GM19467 (cell line): ENCODE data around the gene CMTM8.
A peak's percentile ranks its signal among the peaks of the same experiment; 100 is the strongest.

Experiments
- ATAC-seq: cut with Tn5 transposase; IDR thresholded peaks from one replicate; pipeline ENCODE4 v1.9.1; 2021; ENCODE audit warnings: mild to moderate bottlenecking, moderate library complexity; ENCODE audit not compliant: unreplicated experiment

CMTM8 gene

DNA sequence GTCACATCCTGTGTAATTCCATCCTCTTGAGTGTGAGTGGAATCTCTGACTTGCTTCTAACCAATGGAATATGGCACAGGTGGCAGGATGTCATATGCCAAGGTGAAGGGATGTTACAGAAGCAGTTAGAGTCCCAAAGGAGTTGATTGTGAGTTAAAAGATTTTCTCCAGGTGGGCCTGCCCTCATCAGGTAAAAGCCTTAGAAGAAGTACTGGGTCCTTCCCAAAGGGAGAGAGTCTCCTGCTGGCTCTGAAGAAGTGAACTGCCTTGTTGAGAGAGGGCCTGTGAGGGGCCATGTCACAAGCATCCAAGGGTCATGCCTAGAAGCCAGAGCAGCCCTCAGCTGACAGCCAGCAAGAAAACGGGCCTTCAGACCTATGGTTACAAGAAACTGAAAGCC, 166.2 kb downstream of the CMTM8 start:
- ATAC-seq = no peak

DNA sequence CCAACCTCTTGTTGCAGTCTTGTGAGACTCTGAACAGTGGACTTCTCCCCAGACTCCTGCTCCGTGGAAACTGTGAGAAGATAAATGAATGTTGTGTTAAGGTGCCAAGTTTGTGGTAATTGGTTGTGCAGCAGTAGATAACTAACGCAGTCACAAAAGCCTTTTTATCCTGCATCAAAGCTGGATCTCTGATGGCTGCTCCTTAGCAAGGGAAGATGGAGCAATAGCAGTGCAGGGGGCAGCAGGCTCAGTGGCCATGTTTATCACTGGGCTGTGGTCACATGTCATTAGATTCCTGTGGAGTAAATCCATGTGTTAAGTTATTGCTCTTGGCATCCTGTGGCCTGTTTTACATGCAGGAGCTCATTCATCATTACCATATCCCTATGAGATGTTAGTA, 166.7 kb downstream of the CMTM8 start:
- no peak for ATAC-seq

GRCh38 chr3:32405711-32406323, 167.3 kb downstream of the CMTM8 start:
- no peak for ATAC-seq

- no peak for ATAC-seq
Measured at GRCh38 chr3:32406486-32407408, 168.3 kb downstream of the CMTM8 start.

- no peak for ATAC-seq
Measured at GRCh38 chr3:32410367-32411246, 172.1 kb downstream of the CMTM8 start.

DNA sequence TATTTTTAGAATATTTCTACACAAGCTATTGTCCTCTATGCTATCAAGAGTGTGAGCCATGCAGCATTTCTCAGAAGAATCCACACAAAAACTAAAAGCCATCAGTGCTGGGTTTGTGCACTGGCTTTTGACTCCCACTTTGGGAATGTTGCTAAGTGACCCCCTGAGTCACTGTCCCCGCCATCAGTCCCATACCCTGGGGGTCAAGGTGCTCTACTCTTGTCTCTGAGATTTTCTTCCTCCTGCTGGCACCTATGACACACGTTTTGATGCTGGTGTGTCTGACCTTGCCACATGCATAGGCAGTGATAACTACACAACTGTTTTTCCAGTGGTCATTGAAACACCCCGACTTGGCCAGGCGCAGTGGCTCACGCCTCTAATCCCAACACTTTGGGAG, 173.0 kb downstream of the CMTM8 start:
- no peak for ATAC-seq

DNA sequence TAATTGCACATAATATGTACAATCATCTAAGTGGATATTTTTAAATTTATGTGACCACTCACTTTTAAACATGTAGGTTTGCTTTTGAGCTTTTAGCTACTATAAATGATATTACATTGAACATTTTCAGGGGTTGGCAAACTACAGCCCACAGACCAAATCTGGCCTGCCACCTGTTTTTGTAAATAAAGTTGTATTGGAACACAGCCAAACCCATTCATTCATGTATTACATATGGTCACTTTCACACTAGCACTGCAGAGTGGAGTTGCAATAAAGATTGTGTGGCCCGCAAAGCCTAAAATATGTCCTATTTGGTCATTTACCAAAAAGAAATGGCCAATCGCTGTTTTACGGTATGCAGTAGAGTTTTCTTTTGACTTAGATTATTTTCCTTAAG, 174.4 kb downstream of the CMTM8 start:
- ATAC-seq = no peak

DNA sequence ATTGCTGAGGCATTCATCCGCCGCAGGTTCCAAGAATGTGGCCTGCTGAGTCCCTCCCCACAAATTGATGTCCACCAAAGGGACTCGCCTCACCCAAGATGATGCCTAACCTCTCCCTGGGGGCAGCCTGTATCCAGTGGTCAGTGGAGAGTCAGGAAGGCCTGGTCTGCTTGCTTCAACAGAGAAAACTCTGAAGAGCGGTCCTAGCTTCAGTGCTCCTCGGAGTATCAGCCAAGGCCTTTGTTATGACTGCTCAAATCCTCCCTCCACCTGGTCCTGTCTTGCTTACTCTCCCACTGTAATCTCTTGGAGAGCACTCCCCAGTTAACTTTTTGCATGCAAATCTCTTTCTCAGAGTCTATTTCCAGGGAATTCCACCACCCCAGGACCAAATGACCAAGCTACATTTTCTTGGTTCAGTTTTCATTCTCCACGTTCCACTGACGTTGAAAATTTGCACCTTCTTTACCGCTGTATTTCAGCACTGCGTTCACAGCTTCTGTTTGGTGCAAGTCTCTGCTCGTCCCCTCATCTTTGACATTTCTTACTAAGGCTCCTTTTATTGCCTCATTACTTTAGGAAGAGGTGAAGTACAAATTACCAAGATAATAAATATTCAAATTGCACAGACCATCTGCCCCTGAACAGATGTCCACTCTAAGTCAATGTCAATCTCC, 175.5 kb downstream of the CMTM8 start:
- ATAC-seq = no peak

- ATAC-seq = peak; percentile 59
Measured at GRCh38 chr3:32414522-32415202, 176.2 kb downstream of the CMTM8 start.

DNA sequence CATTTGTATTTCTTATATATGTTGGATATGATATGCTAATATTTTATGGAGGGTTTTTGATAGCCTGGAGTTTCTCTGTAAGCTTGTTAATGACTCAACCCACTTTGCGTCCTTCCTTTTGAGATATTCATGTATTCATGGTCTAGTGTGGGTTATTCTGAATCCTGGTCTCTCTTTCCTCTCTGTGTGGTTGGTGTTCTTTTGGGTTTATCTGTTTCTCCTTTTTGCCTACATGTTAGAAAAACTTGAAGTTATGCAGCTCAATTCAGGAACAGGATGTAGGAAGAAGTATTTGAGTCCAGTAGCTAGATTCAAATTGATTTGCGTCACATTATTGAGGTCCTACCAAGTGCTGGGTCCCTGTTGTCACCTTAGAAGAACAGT, 181.3 kb downstream of the CMTM8 start:
- ATAC-seq = no peak
